GM06990 (cell line): ENCODE data around the gene CPNE1.
A peak's percentile ranks its signal among the peaks of the same experiment; 100 is the strongest.

ENCODE experiments used
- DNase-seq: peaks from one replicate; pipeline ENCODE4 v3.0.0-alpha.2; 2011; ENCODE audit not compliant: insufficient read length; ENCODE audit errors: extremely low read depth
- H3K27me3 ChIP-seq: replicated peaks from 2 replicates; pipeline ENCODE4 v1.6.0; 2011; ENCODE audit warnings: low read length; ENCODE audit not compliant: control insufficient read depth, insufficient read depth
- H3K36me3 ChIP-seq: 2 replicates; pipeline ENCODE4 v1.5.1; 2011; ENCODE audit warnings: low read length; ENCODE audit not compliant: control insufficient read depth, insufficient read depth
- H3K4me3 ChIP-seq: replicated peaks from 2 replicates; pipeline ENCODE4 v1.5.1; 2011; ENCODE audit warnings: low read depth, mild to moderate bottlenecking, control low read depth, low read length
- CTCF ChIP-seq: IDR thresholded peaks from 2 replicates; pipeline ENCODE4 v1.5.1; 2011; ENCODE audit warnings: low read length, control low read depth, mild to moderate bottlenecking, inconsistent platforms; ENCODE audit not compliant: insufficient read depth, poor library complexity, severe bottlenecking

The CPNE1 gene

GRCh38 chr20:35661053-35661452, 3.6 kb downstream of the CPNE1 start:
- no peaks in the 10 kb centered on the region; the same call in 1 of the 2 replicates for H3K36me3 ChIP-seq
- TF ChIP-seq CTCF, result no peak
- DNase-seq, result no peak
- H3K27me3 ChIP-seq, result no peaks in the 10 kb centered on the region
- H3K4me3 ChIP-seq, result peak overlapping the region; percentile 96

- Histone ChIP-seq H3K36me3 (no peaks in the 10 kb centered on the region; the same call in 1 of the 2 replicates), H3K27me3 (no peaks in the 10 kb centered on the region), H3K4me3 (no peak overlapping the region; the same call in 1 of the 2 replicates)
- no peak for DNase-seq
- no peak for TF ChIP-seq CTCF
Measured at GRCh38 chr20:35660122-35660937, 4.4 kb downstream of the CPNE1 start.

GRCh38 chr20:35657271-35657670, 7.4 kb downstream of the CPNE1 start:
- H3K27me3 ChIP-seq, result no peaks in the 10 kb centered on the region
- no peak for TF ChIP-seq CTCF
- peaks cover 18% of the 10 kb centered on the region for H3K36me3 ChIP-seq
- H3K4me3 ChIP-seq, result no peak overlapping the region
- DNase-seq, result no peak

GRCh38 chr20:35654415-35654814, 10.3 kb downstream of the CPNE1 start:
- DNase-seq, result no peak
- H3K27me3 ChIP-seq, result no peaks in the 10 kb centered on the region
- no peak for TF ChIP-seq CTCF
- no peak overlapping the region for H3K4me3 ChIP-seq
- peaks cover 18% of the 10 kb centered on the region for H3K36me3 ChIP-seq

GRCh38 chr20:35653893-35654292, 10.8 kb downstream of the CPNE1 start:
- Histone ChIP-seq H3K4me3 (no peak overlapping the region), H3K27me3 (no peaks in the 10 kb centered on the region), H3K36me3 (peaks cover 18% of the 10 kb centered on the region)
- DNase-seq, result no peak
- TF ChIP-seq CTCF, result no peak
